Thoracic aorta (tissue), 2 donors: ENCODE data around the gene ADCY4. TPM values are rescaled to one million over a fixed set of nuclear protein-coding genes. Genes with fewer than 3 reads are reported as not detected.

Experiments used
- ATAC-seq: fragments of 150-250 bp; one replicate; pipeline ENCODE4 v1.8.0; 2017; ENCODE audit warnings: low read depth; ENCODE audit not compliant: insufficient number of reproducible peaks, low FRiP score
- DNase-seq: peaks from one replicate; pipeline ENCODE4 v3.0.0-alpha.2; 2020; ENCODE audit warnings: low spot score
- H3K27ac ChIP-seq, 2 donors: fragments of 200-600 bp; sonication (generic); 1 replicate in 1 of 2; 2 replicates in 1 of 2; pipeline ENCODE4 v1.5.1; 2016; ENCODE audit warnings: mild to moderate bottlenecking in 2 of 2, moderate library complexity in 2 of 2
- H3K27me3 ChIP-seq: fragments of 200-600 bp; sonication (generic); replicated peaks from 2 replicates; pipeline ENCODE4 v1.6.0; 2016; ENCODE audit warnings: mild to moderate bottlenecking; ENCODE audit not compliant: insufficient read depth
- H3K36me3 ChIP-seq: fragments of 200-600 bp; sonication (generic); one replicate; pipeline ENCODE4 v1.5.1; 2016
- H3K4me1 ChIP-seq, 2 donors: fragments of 200-600 bp; sonication (generic); 1 replicate in 1 of 2; 2 replicates in 1 of 2; pipeline versions ENCODE4 v1.5.1 to v1.6.0; 2016; ENCODE audit warnings: low read depth in 2 of 2, mild to moderate bottlenecking in 1 of 2; ENCODE audit not compliant: control insufficient read depth in 1 of 2
- H3K4me3 ChIP-seq: fragments of 200-600 bp; sonication (generic); 2 replicates; pipeline ENCODE4 v1.5.1; 2016; ENCODE audit warnings: mild to moderate bottlenecking
- H3K9me3 ChIP-seq: fragments of 200-600 bp; sonication (generic); 2 replicates; pipeline ENCODE4 v1.5.1; 2016
- CTCF ChIP-seq: fragments of 200-600 bp; sonication (generic); IDR thresholded peaks from one replicate; pipeline ENCODE4 v1.5.1; 2019; ENCODE audit warnings: antibody characterized with exemption
- total RNA-seq, 2 donors: library from RNA; depleted of rRNA; stranded (reverse); fragments of >200 nt; gene quantifications; one replicate each; pipeline versions ENCODE4 v1.1.0 to v1.2.3, GENCODE V29; 2016

The ADCY4 gene
- total RNA-seq, 2 donors from 2014 or later = 25.5 to 28.7 TPM

GRCh38 chr14:24299255-24300191 is 35.3 kb downstream of the ADCY4 start, which contains the start of the genes DHRS1 and NOP9:
DHRS1 (minus strand) TSS chr14:24299780; CDS start chr14:24299106, 674 bp downstream.
NOP9 (plus strand) TSS chr14:24299850; CDS start chr14:24299955, 105 bp downstream.
- peak; percentile 76 for ATAC-seq
- no peak for TF ChIP-seq CTCF

GRCh38 chr14:24298892-24299254 is 36.0 kb downstream of the ADCY4 start:
- Histone ChIP-seq H3K9me3 (no peaks in the 10 kb centered on the region), H3K4me3 (peak overlapping the region; percentile 77), H3K4me1 (peaks cover 13 to 16% of the 10 kb centered on the region in 2 donors), H3K36me3 (peaks cover 29% of the 10 kb centered on the region), H3K27ac (peak overlapping the region; percentile 52 to 64), H3K27me3 (no peaks in the 10 kb centered on the region)
- DNase-seq (no peak), ATAC-seq (no peak)
- no peak for TF ChIP-seq CTCF

More at GRCh38 chr14:24299255-24300191, 35.3 kb downstream of the ADCY4 start, which contains the start of the genes DHRS1 and NOP9:
- Histone ChIP-seq H3K27ac (peak within 1 kb of the TSS; percentile 52 to 64), H3K4me3 (peak within 1 kb of the TSS; percentile 77), H3K27me3 (no peaks in the 10 kb centered on the region), H3K9me3 (no peaks in the 10 kb centered on the region), H3K36me3 (peaks cover 35% of the 10 kb centered on the region), H3K4me1 (peaks cover 13 to 16% of the 10 kb centered on the region in 2 donors)
- peak; percentile 69 for DNase-seq

GRCh38 chr14:24297190-24297964 is 37.5 kb downstream of the ADCY4 start:
- peaks cover 13 to 16% of the 10 kb centered on the region in 2 donors for H3K4me1 ChIP-seq
- no peak for ATAC-seq
- no peak overlapping the region for H3K4me3 ChIP-seq
- DNase-seq = no peak
- TF ChIP-seq CTCF = no peak
- H3K27me3 ChIP-seq = no peaks in the 10 kb centered on the region
- peaks cover 17% of the 10 kb centered on the region for H3K36me3 ChIP-seq
- H3K27ac ChIP-seq = no peak overlapping the region
- H3K9me3 ChIP-seq = no peaks in the 10 kb centered on the region

- Histone ChIP-seq H3K27me3 (no peaks in the 10 kb centered on the region), H3K4me3 (no peak overlapping the region), H3K4me1 (peaks cover 13 to 16% of the 10 kb centered on the region in 2 donors), H3K9me3 (no peaks in the 10 kb centered on the region), H3K27ac (no peak overlapping the region), H3K36me3 (peaks cover 19% of the 10 kb centered on the region)
- peak; percentile 40 for DNase-seq
- peak; percentile 45 for TF ChIP-seq CTCF
- peak; percentile 30 for ATAC-seq
These were observed 38.3 kb downstream of the ADCY4 start for GRCh38 chr14:24296341-24297157.
